SH-SY5Y (cell line): ENCODE data around the gene BRSK2.

ENCODE experiments used
- GATA2 ChIP-seq: IDR thresholded peaks from 2 replicates; pipeline ENCODE4 v1.6.1; 2011; ENCODE audit warnings: mild to moderate bottlenecking, low read depth, low read length
- GATA3 ChIP-seq: IDR thresholded peaks from 2 replicates; pipeline ENCODE4 v1.6.1; 2011; ENCODE audit warnings: low read depth, mild to moderate bottlenecking, low read length, moderate library complexity

- TF ChIP-seq GATA3 (no peak), GATA2 (no peak)
Observed at GRCh38 chr11:1443737-1444136, 54.0 kb downstream of the BRSK2 start.
